ENCODE data around the gene TPP2. TPM values are rescaled to one million over a fixed set of nuclear protein-coding genes. Genes with fewer than 3 reads are reported as not detected.
A peak's percentile ranks its signal among the peaks of the same experiment; 100 is the strongest.

The TPP2 gene
- 43.3 and 52.6 TPM in 2 replicates for total RNA-seq (2014; rRNA removed; shearing (Covaris generic))

- peak; percentile 96 for DNase-seq (ENCODE audit: low read depth)
These were observed at the start of gene TPP2 for GRCh38 chr13:102596147-102597028. TSS of gene TPP2 (plus strand) at chr13:102596986. CDS start at chr13:102597039, 53 bp downstream.

GRCh38 chr13:102548811-102549210 is 48.0 kb upstream of the TPP2 start:
- DNase-seq (ENCODE audit: low read depth) = no peak

GRCh38 chr13:102550507-102550906 is 46.3 kb upstream of the TPP2 start:
- no peak for DNase-seq (ENCODE audit: low read depth)

GRCh38 chr13:102555914-102556553 is 40.8 kb upstream of the TPP2 start:
- DNase-seq (ENCODE audit: low read depth) = peak; percentile 52

GRCh38 chr13:102556806-102557205 is 40.0 kb upstream of the TPP2 start:
- no peak for DNase-seq (ENCODE audit: low read depth)

- DNase-seq (ENCODE audit: low read depth) = no peak
These were observed 38.8 kb upstream of the TPP2 start for GRCh38 chr13:102558029-102558428.

- no peak for DNase-seq (ENCODE audit: low read depth)
These were observed 34.9 kb upstream of the TPP2 start for GRCh38 chr13:102561933-102562332.

- no peak for DNase-seq (ENCODE audit: low read depth)
These were observed 33.5 kb upstream of the TPP2 start for GRCh38 chr13:102563267-102563666.

GRCh38 chr13:102564564-102564963 is 32.2 kb upstream of the TPP2 start:
- no peak for DNase-seq (ENCODE audit: low read depth)

GRCh38 chr13:102566513-102566912 is 30.3 kb upstream of the TPP2 start:
- DNase-seq (ENCODE audit: low read depth) = no peak

GRCh38 chr13:102567857-102568256 is 28.9 kb upstream of the TPP2 start:
- no peak for DNase-seq (ENCODE audit: low read depth)

GRCh38 chr13:102569488-102569887 is 27.3 kb upstream of the TPP2 start:
- no peak for DNase-seq (ENCODE audit: low read depth)

- no peak for DNase-seq (ENCODE audit: low read depth)
These were observed 25.7 kb upstream of the TPP2 start for GRCh38 chr13:102571075-102571474.

- no peak for DNase-seq (ENCODE audit: low read depth)
These were observed 24.5 kb upstream of the TPP2 start for GRCh38 chr13:102572323-102572722.

GRCh38 chr13:102580552-102581169 is 16.1 kb upstream of the TPP2 start:
- DNase-seq (ENCODE audit: low read depth) = peak; percentile 52

- no peak for DNase-seq (ENCODE audit: low read depth)
These were observed 14.5 kb upstream of the TPP2 start for GRCh38 chr13:102582256-102582655.

GRCh38 chr13:102584434-102584833 is 12.4 kb upstream of the TPP2 start:
- no peak for DNase-seq (ENCODE audit: low read depth)

- DNase-seq (ENCODE audit: low read depth) = no peak
These were observed 10.2 kb upstream of the TPP2 start for GRCh38 chr13:102586615-102587014.

- no peak for DNase-seq (ENCODE audit: low read depth)
These were observed 8.9 kb upstream of the TPP2 start for GRCh38 chr13:102587916-102588315.

- no peak for DNase-seq (ENCODE audit: low read depth)
These were observed 7.4 kb upstream of the TPP2 start for GRCh38 chr13:102589301-102589822.

- DNase-seq (ENCODE audit: low read depth) = peak; percentile 66
These were observed 4.6 kb upstream of the TPP2 start for GRCh38 chr13:102591988-102592781.

- no peak for DNase-seq (ENCODE audit: low read depth)
These were observed 3.3 kb upstream of the TPP2 start for GRCh38 chr13:102593466-102593865.
